IMR-90 (cell line): ENCODE data around the gene ABCA5. TPM values are rescaled to one million over a fixed set of nuclear protein-coding genes. Genes with fewer than 3 reads are reported as not detected.

Experiments
- ATAC-seq: fragments of 200-7000 bp; cut with Tn5 transposase; 2 replicates; pipeline ENCODE4 v1.9.1; 2020; ENCODE audit warnings: low read depth, mild to moderate bottlenecking, moderate library complexity
- BruUV-seq: library from RNA; stranded (reverse); fragments of 400-500 nt; replicated peaks from 2 replicates; lab custom pipeline; 2021; lab: Mats Ljungman, UMichigan
- CTCF ChIA-PET: fragments of 300-600 bp; formaldehyde crosslinking; extraction: SDS; loops from one replicate; lab custom pipeline; 2021; ENCODE audit warnings: antibody characterized with exemption; lab: Yijun Ruan, JAX
- POLR2A ChIA-PET: fragments of 300-600 bp; sonication (Branson Sonifier 250); formaldehyde crosslinking; loops from one replicate; lab custom pipeline; 2022; ENCODE audit warnings: antibody characterized with exemption; ENCODE audit not compliant: unreplicated experiment; lab: Charles Lee
- DNase-seq: peaks from one replicate; pipeline ENCODE4 v3.0.0; 2013
- H2AFZ ChIP-seq: replicated peaks from 2 replicates; pipeline ENCODE3; 2013; ENCODE audit warnings: low read length, mild to moderate bottlenecking; ENCODE audit not compliant: poor library complexity
- H2AK5ac ChIP-seq: 2 replicates; pipeline ENCODE4 v1.6.1; 2013; ENCODE audit warnings: low read depth, low read length, inconsistent platforms
- H2AK9ac ChIP-seq: replicated peaks from 2 replicates; pipeline ENCODE3; 2013; ENCODE audit warnings: mild to moderate bottlenecking, low read depth, low read length, moderate library complexity; ENCODE audit not compliant: poor library complexity
- H2BK120ac ChIP-seq: 2 replicates; pipeline ENCODE4 v1.6.1; 2013; ENCODE audit warnings: low read depth, low read length, inconsistent platforms
- H2BK15ac ChIP-seq: 3 replicates; pipeline ENCODE4 v1.6.1; 2013; ENCODE audit warnings: low read depth, low read length, inconsistent platforms
- H2BK20ac ChIP-seq: 2 replicates; pipeline ENCODE4 v1.6.1; 2013; ENCODE audit warnings: low read depth, mild to moderate bottlenecking, inconsistent platforms, low read length, moderate library complexity
- H2BK5ac ChIP-seq: 2 replicates; pipeline ENCODE4 v1.6.1; 2013; ENCODE audit warnings: mild to moderate bottlenecking, low read depth, low read length, inconsistent platforms; ENCODE audit not compliant: poor library complexity, severe bottlenecking
- H3K14ac ChIP-seq: replicated peaks from 2 replicates; pipeline ENCODE4 v1.6.1; 2013; ENCODE audit warnings: low read depth, low read length, inconsistent platforms
- H3K18ac ChIP-seq: 2 replicates; pipeline ENCODE4 v1.6.1; 2013; ENCODE audit warnings: low read depth, low read length, control low read depth
- H3K23ac ChIP-seq: 2 replicates; pipeline ENCODE4 v1.6.1; 2013; ENCODE audit warnings: low read depth, low read length, inconsistent platforms
- H3K27ac ChIP-seq: 2 replicates; pipeline ENCODE4 v1.5.1; 2013; ENCODE audit warnings: mild to moderate bottlenecking, control low read depth, low read length; ENCODE audit not compliant: insufficient read depth
- H3K27me3 ChIP-seq: 2 replicates; pipeline ENCODE4 v1.6.1; 2013; ENCODE audit warnings: low read length; ENCODE audit not compliant: control insufficient read depth, insufficient read depth
- H3K36me3 ChIP-seq: 2 replicates; pipeline ENCODE4 v1.6.1; 2013; ENCODE audit warnings: low read length, mixed read lengths; ENCODE audit not compliant: control insufficient read depth, insufficient read depth
- H3K4ac ChIP-seq: 2 replicates; pipeline ENCODE4 v1.6.1; 2013; ENCODE audit warnings: low read depth, low read length, inconsistent platforms
- H3K4me1 ChIP-seq: 2 replicates; pipeline ENCODE4 v1.6.1; 2013; ENCODE audit warnings: low read length, mixed read lengths; ENCODE audit not compliant: control insufficient read depth, insufficient read depth
- H3K4me2 ChIP-seq: 2 replicates; pipeline ENCODE4 v1.6.1; 2013; ENCODE audit warnings: low read depth, mild to moderate bottlenecking, control low read depth, low read length, moderate library complexity
- H3K4me3 ChIP-seq: 2 replicates; pipeline ENCODE4 v1.5.1; 2013; ENCODE audit warnings: low read depth, mild to moderate bottlenecking, control low read depth, low read length, moderate library complexity; ENCODE audit not compliant: insufficient read depth
- H3K56ac ChIP-seq: 2 replicates; pipeline ENCODE4 v1.6.1; 2013; ENCODE audit warnings: low read length, inconsistent platforms; ENCODE audit not compliant: insufficient read depth; ENCODE audit errors: extremely low read depth
- H3K79me1 ChIP-seq, 2 experiments: 2 replicates each; pipeline ENCODE4 v1.6.1; 2013; ENCODE audit warnings: low read length in 2 of 2, inconsistent platforms in 1 of 2, low read depth in 1 of 2
- H3K9ac ChIP-seq: 2 replicates; pipeline ENCODE4 v1.6.1; 2013; ENCODE audit warnings: low read depth, low read length, control low read depth
- H3K9me1 ChIP-seq: 2 replicates; pipeline ENCODE4 v1.6.1; 2013; ENCODE audit warnings: low read length, inconsistent platforms; ENCODE audit not compliant: insufficient read depth
- H3K9me3 ChIP-seq: 2 replicates; pipeline ENCODE4 v1.6.1; 2013; ENCODE audit warnings: low read length; ENCODE audit not compliant: control insufficient read depth, insufficient read depth
- H4K20me1 ChIP-seq: 2 replicates; pipeline ENCODE4 v1.6.1; 2013; ENCODE audit warnings: low read length, inconsistent platforms; ENCODE audit not compliant: insufficient read depth
- H4K5ac ChIP-seq: 2 replicates; pipeline ENCODE4 v1.6.1; 2013; ENCODE audit warnings: mild to moderate bottlenecking, low read depth, low read length, control low read depth
- H4K8ac ChIP-seq, 2 experiments: 2 replicates each; pipeline ENCODE4 v1.6.1; 2013; ENCODE audit warnings: low read depth in 2 of 2, low read length in 2 of 2, control low read depth in 1 of 2, inconsistent platforms in 1 of 2
- H4K91ac ChIP-seq: 2 replicates; pipeline ENCODE4 v1.6.1; 2013; ENCODE audit warnings: low read depth, low read length, inconsistent platforms; ENCODE audit not compliant: insufficient read depth
- BHLHE40 ChIP-seq: fragments of 150-350 bp; IDR thresholded peaks from 2 replicates; pipeline ENCODE4 v1.6.1; 2016; ENCODE audit warnings: mild to moderate bottlenecking, low read depth, low read length
- CEBPB ChIP-seq: IDR thresholded peaks from 2 replicates; pipeline ENCODE4 v1.6.1; 2012; ENCODE audit warnings: low read depth, low read length, improper control_type of control experiment
- CHD1 ChIP-seq: IDR thresholded peaks from 2 replicates; pipeline ENCODE4 v1.6.1; 2012; ENCODE audit warnings: low read depth, low read length, improper control_type of control experiment
- FOS ChIP-seq: fragments of 150-350 bp; IDR thresholded peaks from 2 replicates; pipeline ENCODE4 v1.6.1; 2016; ENCODE audit warnings: low read depth, low read length
- MAFK ChIP-seq: IDR thresholded peaks from 2 replicates; pipeline ENCODE4 v1.6.1; 2012; ENCODE audit warnings: low read depth, low read length, improper control_type of control experiment
- MAZ ChIP-seq: IDR thresholded peaks from 2 replicates; pipeline ENCODE4 v1.6.1; 2012; ENCODE audit warnings: low read depth, mild to moderate bottlenecking, low read length, improper control_type of control experiment, moderate library complexity, borderline replicate concordance
- MXI1 ChIP-seq: IDR thresholded peaks from 2 replicates; pipeline ENCODE4 v1.6.1; 2012; ENCODE audit warnings: low read depth, mild to moderate bottlenecking, low read length, moderate library complexity, borderline replicate concordance
- NFE2L2 ChIP-seq: fragments of 150-350 bp; IDR thresholded peaks from 2 replicates; pipeline ENCODE4 v1.6.1; 2016; ENCODE audit warnings: low read depth, mild to moderate bottlenecking, low read length
- POLR2A ChIP-seq: IDR thresholded peaks from 2 replicates; pipeline ENCODE4 v1.6.1; 2012; ENCODE audit warnings: mild to moderate bottlenecking, low read depth, low read length
- RCOR1 ChIP-seq: IDR thresholded peaks from 2 replicates; pipeline ENCODE4 v1.6.1; 2012; ENCODE audit warnings: mild to moderate bottlenecking, low read length, improper control_type of control experiment; ENCODE audit not compliant: insufficient replicate concordance
- RFX5 ChIP-seq: IDR thresholded peaks from 2 replicates; pipeline ENCODE4 v1.8.0; 2012; ENCODE audit warnings: low read depth, mild to moderate bottlenecking, low read length, moderate library complexity
- SMC3 ChIP-seq: fragments of 150-350 bp; IDR thresholded peaks from 2 replicates; pipeline ENCODE4 v1.6.1; 2016; ENCODE audit warnings: low read depth, mild to moderate bottlenecking, antibody characterized with exemption, low read length, moderate library complexity
- dilution Hi-C: fragments of 300-500 bp; cut with HindIII; formaldehyde crosslinking; loops from one replicate; pipeline ENCODE4 v1.14.3; 2018; ENCODE audit warnings: low sequenced_read_pairs; ENCODE audit not compliant: unreplicated experiment
- in situ Hi-C: fragments of 300-500 bp; cut with MboI; formaldehyde crosslinking; loops from 3 replicates; pipeline ENCODE4 v1.14.3; 2019; ENCODE audit warnings: low sequenced_read_pairs, inconsistent platforms, mixed read lengths
- intact Hi-C: fragments of 100-400 bp; cut with micrococcal nuclease; formaldehyde crosslinking; loops from 2 replicates; pipeline ENCODE4 v1.10.0; 2022
- polyA plus RNA-seq, 3 experiments: library from polyadenylated mRNA; depleted of rRNA; stranded (reverse); fragments of >200 nt; gene quantifications; 2 replicates each; pipeline ENCODE4 v1.2.3, GENCODE V29; 2012; ENCODE audit warnings: low replicate concordance in 1 of 3
- total RNA-seq: library from RNA; depleted of rRNA; stranded (reverse); fragments of >200 nt; gene quantifications from 2 replicates; pipeline ENCODE4 v1.2.3, GENCODE V29; 2012
- TF ChIP-seq, protein P1 (sequence below): fragments of 150-350 bp; IDR thresholded peaks from 2 replicates; pipeline ENCODE4 v1.6.1; 2016; ENCODE audit warnings: low read depth, mild to moderate bottlenecking, low read length, moderate library complexity, borderline replicate concordance
- TF ChIP-seq, protein P2 (sequence below): conservative IDR thresholded peaks from 2 replicates; pipeline ENCODE4 v1.5.1; 2012; ENCODE audit warnings: mild to moderate bottlenecking, low read depth, low read length, improper control_type of control experiment

The ABCA5 gene
- total and polyA plus RNA-seq, 2 of the 4 experiments (the other 2 are of a cell fraction): 1.3 to 2.3 TPM

DNA sequence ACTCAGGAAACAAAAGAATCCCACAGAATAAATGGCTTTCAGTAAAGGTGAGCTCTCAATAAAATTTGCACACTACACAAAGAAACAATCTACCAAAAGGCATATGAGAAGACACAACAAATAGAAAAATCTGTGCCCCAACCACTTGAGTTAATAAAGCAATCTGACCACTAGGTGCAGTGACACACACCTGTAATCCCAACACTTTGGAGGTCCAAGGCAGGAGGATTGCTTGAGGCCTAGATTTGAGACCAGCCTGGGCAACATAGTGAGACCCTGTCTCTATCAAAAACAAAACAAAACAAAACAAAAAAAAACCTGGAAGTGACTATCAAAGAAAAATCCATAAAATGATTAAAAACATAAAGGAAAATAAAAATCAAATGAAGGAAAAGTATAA lies 9.6 kb upstream of the ABCA5 start:
- DNase-seq: no peak
- no peak overlapping the region for H2BK5ac ChIP-seq
- no peak overlapping the region for H3K56ac ChIP-seq
- no peak overlapping the region for H2BK20ac ChIP-seq
- H3K4me3 ChIP-seq: no peak overlapping the region
- no peak overlapping the region for H3K23ac ChIP-seq
- H2BK120ac ChIP-seq: no peak overlapping the region
- ATAC-seq: no peak
- no peak overlapping the region for H3K27ac ChIP-seq
- no peaks in the 10 kb centered on the region for H3K79me1 ChIP-seq
- no peak overlapping the region for H2AK5ac ChIP-seq
- H2BK15ac ChIP-seq: no peak overlapping the region
- intact Hi-C loops: loop anchor here (10.0 kb wide), 1 partner anchor 1288 kb away; no protein-coding TSS in a partner anchor
- H3K9me3 ChIP-seq: no peaks in the 10 kb centered on the region
- in situ Hi-C loops: no loop called here
- no peak for TF ChIP-seq CEBPB
- no peak for TF ChIP-seq CHD1
- TF ChIP-seq, protein P1, sequence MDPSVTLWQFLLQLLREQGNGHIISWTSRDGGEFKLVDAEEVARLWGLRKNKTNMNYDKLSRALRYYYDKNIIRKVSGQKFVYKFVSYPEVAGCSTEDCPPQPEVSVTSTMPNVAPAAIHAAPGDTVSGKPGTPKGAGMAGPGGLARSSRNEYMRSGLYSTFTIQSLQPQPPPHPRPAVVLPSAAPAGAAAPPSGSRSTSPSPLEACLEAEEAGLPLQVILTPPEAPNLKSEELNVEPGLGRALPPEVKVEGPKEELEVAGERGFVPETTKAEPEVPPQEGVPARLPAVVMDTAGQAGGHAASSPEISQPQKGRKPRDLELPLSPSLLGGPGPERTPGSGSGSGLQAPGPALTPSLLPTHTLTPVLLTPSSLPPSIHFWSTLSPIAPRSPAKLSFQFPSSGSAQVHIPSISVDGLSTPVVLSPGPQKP: no peak
- no peak for TF ChIP-seq BHLHE40
- TF ChIP-seq RCOR1: no peak
- TF ChIP-seq RFX5: no peak
- TF ChIP-seq MAFK: no peak
- TF ChIP-seq FOS: no peak
- no peak for TF ChIP-seq NFE2L2
- TF ChIP-seq, protein P2, sequence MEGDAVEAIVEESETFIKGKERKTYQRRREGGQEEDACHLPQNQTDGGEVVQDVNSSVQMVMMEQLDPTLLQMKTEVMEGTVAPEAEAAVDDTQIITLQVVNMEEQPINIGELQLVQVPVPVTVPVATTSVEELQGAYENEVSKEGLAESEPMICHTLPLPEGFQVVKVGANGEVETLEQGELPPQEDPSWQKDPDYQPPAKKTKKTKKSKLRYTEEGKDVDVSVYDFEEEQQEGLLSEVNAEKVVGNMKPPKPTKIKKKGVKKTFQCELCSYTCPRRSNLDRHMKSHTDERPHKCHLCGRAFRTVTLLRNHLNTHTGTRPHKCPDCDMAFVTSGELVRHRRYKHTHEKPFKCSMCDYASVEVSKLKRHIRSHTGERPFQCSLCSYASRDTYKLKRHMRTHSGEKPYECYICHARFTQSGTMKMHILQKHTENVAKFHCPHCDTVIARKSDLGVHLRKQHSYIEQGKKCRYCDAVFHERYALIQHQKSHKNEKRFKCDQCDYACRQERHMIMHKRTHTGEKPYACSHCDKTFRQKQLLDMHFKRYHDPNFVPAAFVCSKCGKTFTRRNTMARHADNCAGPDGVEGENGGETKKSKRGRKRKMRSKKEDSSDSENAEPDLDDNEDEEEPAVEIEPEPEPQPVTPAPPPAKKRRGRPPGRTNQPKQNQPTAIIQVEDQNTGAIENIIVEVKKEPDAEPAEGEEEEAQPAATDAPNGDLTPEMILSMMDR: no peak
- no peak for TF ChIP-seq MXI1
- TF ChIP-seq MAZ: no peak
- TF ChIP-seq SMC3: no peak
- TF ChIP-seq POLR2A: no peak
- H2AFZ ChIP-seq: no peak overlapping the region
- H3K14ac ChIP-seq: no peak overlapping the region
- dilution Hi-C loops: no loop called here
- no peak overlapping the region for H2AK9ac ChIP-seq
- H3K18ac ChIP-seq: no peak overlapping the region
- BruUV-seq: no TSS peak
- H3K36me3 ChIP-seq: no peaks in the 10 kb centered on the region
- H4K8ac ChIP-seq: no peak overlapping the region
- no peak overlapping the region for H4K91ac ChIP-seq
- CTCF ChIA-PET: no interaction called here
- H4K20me1 ChIP-seq: no peaks in the 10 kb centered on the region
- H3K9me1 ChIP-seq: no peaks in the 10 kb centered on the region
- POLR2A ChIA-PET: no interaction called here
- H3K27me3 ChIP-seq: no peaks in the 10 kb centered on the region
- no peak overlapping the region for H3K4me2 ChIP-seq
- H3K4ac ChIP-seq: no peak overlapping the region
- H3K4me1 ChIP-seq: no peaks in the 10 kb centered on the region
- H4K5ac ChIP-seq: no peak overlapping the region
- H3K9ac ChIP-seq: no peak overlapping the region
